Calu3 (cell line): Measurements from ENCODE around the gene NEXMIF. TPM values are rescaled to one million over a fixed set of nuclear protein-coding genes. Genes with fewer than 3 reads are reported as not detected.
"Not testable (repeated sequence)": the region's sequence is repeated elsewhere in the genome, so short reads cannot be mapped to it uniquely, and the experiment has no call there.

Experiments
- BruUV-seq: library from RNA; stranded (reverse); fragments of 400-500 nt; replicated peaks from 2 replicates; lab custom pipeline; 2021; lab: Mats Ljungman, UMichigan
- CTCF ChIA-PET: fragments of 300-600 bp; sonication (Branson Sonifier 250); formaldehyde crosslinking; loops from one replicate; lab custom pipeline; 2022; ENCODE audit warnings: antibody characterized with exemption; lab: Charles Lee
- DNase-seq: peaks from one replicate; pipeline ENCODE4 v3.0.0; 2022
- H3K27ac Mint-ChIP-seq: one replicate; pipeline ENCODE4 v1.8.0; 2022; ENCODE audit warnings: mixed read lengths; ENCODE audit not compliant: unreplicated experiment
- H3K27me3 Mint-ChIP-seq: one replicate; pipeline ENCODE4 v1.8.0; 2022; ENCODE audit warnings: mixed read lengths; ENCODE audit not compliant: unreplicated experiment
- H3K36me3 Mint-ChIP-seq: one replicate; pipeline ENCODE4 v1.8.0; 2022; ENCODE audit warnings: mild to moderate bottlenecking, moderate library complexity, mixed read lengths; ENCODE audit not compliant: insufficient read depth, unreplicated experiment
- H3K4me1 Mint-ChIP-seq: one replicate; pipeline ENCODE4 v1.8.0; 2022; ENCODE audit warnings: mild to moderate bottlenecking, low read depth, mixed read lengths; ENCODE audit not compliant: unreplicated experiment
- H3K4me3 Mint-ChIP-seq: one replicate; pipeline ENCODE4 v1.8.0; 2022; ENCODE audit warnings: mild to moderate bottlenecking, low read depth, moderate library complexity, mixed read lengths; ENCODE audit not compliant: unreplicated experiment
- H3K9me3 Mint-ChIP-seq: one replicate; pipeline ENCODE4 v1.8.0; 2022; ENCODE audit warnings: low read depth, mixed read lengths; ENCODE audit not compliant: unreplicated experiment
- CTCF ChIP-seq: fragments of 200-600 bp; IDR thresholded peaks from one replicate; pipeline ENCODE4 v1.8.0; 2022; ENCODE audit warnings: antibody characterized with exemption; ENCODE audit not compliant: unreplicated experiment
- intact Hi-C: fragments of 100-400 bp; cut with micrococcal nuclease; formaldehyde crosslinking; loops from one replicate; pipeline ENCODE4 v1.10.0; 2022; ENCODE audit not compliant: unreplicated experiment
- total RNA-seq: library from RNA; stranded (reverse); gene quantifications from 2 replicates; pipeline ENCODE4 v1.2.3, GENCODE V29; 2022

The NEXMIF gene
- total RNA-seq, 1 experiment from 2014 or later: not detected

DNA sequence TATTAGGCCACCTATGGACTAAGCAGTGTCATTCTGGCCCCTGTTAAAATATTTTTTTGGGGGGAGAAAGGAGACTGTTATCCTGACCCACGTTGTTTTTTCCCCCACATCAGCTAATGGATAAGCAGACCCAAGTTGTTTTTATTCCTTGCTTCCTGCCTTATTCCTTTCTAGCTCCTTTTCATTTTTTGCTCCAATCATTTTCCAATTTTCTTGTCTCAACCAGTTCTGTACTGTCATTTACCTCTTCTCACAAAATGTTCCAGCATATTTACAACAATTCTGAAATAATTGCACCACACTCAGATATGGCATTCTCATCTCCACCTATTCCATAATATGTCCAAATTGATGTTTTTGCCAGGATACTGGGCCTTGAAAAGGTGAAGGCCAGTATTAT is 150.3 kb downstream of the NEXMIF start:
- Mint-ChIP-seq H3K4me1 (no peaks in the 10 kb centered on the region), H3K36me3 (no peaks in the 10 kb centered on the region), H3K9me3 (peaks cover 2% of the 10 kb centered on the region), H3K27me3 (no peaks in the 10 kb centered on the region), H3K4me3 (no peak overlapping the region), H3K27ac (no peak overlapping the region)
- no peak for DNase-seq
- TF ChIP-seq CTCF: no peak
- intact Hi-C loops: no loop called here
- CTCF ChIA-PET: no interaction called here
- no TSS peak for BruUV-seq

DNA sequence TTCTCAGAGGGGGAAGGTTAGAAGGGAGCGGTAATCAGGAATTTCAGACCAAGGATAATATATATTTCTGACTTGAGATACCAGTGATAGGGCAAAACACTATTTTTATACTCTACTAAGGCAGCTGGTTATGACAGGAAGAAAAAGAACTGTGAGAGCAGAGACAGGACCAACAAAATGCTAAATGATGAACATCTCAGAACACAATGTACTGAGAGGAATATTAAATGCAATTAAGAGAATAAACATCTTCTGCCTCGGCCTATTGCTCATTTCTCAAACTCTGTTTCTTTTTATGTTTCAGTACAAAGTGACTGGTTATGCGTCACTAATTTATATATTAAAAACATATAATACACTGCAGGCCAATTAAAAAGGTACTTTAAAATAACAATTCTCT is 188.8 kb downstream of the NEXMIF start:
- intact Hi-C loops: no loop called here
- Mint-ChIP-seq H3K27me3 (no peaks in the 10 kb centered on the region), H3K27ac (no peak overlapping the region), H3K4me1 (no peaks in the 10 kb centered on the region), H3K4me3 (no peak overlapping the region), H3K36me3 (no peaks in the 10 kb centered on the region), H3K9me3 (no peaks in the 10 kb centered on the region)
- TF ChIP-seq CTCF: no peak
- no TSS peak for BruUV-seq
- CTCF ChIA-PET: no interaction called here
- DNase-seq: no peak

DNA sequence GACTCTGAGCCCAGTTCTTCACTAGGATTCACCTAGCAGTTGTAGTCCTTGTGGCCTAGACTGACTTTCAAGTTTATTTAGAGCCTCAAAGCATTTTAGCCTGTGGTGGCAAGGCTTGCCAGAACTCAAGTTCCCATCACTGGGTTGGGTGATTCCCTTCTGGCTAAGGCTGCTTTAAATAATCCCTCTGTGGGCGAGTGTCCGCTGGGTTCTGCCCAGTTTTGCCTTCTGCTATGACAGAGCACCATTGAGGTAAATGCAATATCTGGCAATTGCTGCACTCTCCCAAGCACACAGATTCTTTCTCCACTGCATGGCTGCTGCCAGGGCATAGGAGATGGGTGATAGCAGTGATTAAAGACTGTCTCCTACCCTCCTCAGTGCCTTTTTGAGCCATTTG is 220.0 kb downstream of the NEXMIF start:
- H3K4me1 Mint-ChIP-seq: no peaks in the 10 kb centered on the region
- intact Hi-C loops: no loop called here
- no peak overlapping the region for H3K4me3 Mint-ChIP-seq
- no peaks in the 10 kb centered on the region for H3K9me3 Mint-ChIP-seq
- H3K27me3 Mint-ChIP-seq: no peaks in the 10 kb centered on the region
- H3K27ac Mint-ChIP-seq: no peak overlapping the region
- BruUV-seq: no TSS peak
- DNase-seq: no peak
- no peak for TF ChIP-seq CTCF
- CTCF ChIA-PET: no interaction called here
- no peaks in the 10 kb centered on the region for H3K36me3 Mint-ChIP-seq

DNA sequence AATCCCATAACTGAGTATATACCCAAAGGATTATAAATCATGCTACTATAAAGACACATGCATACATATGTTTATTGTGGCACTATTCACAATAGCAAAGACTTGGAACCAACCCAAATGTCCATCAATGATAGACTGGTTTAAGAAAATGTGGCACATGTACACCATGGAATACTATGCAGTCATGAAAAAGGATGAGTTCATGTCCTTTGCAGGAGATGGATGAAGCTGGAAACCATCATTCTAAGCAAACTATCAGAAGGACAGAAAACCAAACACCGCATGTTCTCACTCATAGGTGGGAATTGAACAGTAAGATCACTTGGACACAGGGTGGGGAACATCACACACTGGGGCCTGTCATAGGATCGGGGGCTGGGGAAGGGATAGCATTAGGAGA is 223.9 kb downstream of the NEXMIF start:
- H3K9me3 Mint-ChIP-seq, DNase-seq, H3K27ac Mint-ChIP-seq, H3K27me3 Mint-ChIP-seq, CTCF ChIA-PET, H3K4me1 Mint-ChIP-seq, intact Hi-C loops, H3K36me3 Mint-ChIP-seq, BruUV-seq, H3K4me3 Mint-ChIP-seq: not testable (repeated sequence)

DNA sequence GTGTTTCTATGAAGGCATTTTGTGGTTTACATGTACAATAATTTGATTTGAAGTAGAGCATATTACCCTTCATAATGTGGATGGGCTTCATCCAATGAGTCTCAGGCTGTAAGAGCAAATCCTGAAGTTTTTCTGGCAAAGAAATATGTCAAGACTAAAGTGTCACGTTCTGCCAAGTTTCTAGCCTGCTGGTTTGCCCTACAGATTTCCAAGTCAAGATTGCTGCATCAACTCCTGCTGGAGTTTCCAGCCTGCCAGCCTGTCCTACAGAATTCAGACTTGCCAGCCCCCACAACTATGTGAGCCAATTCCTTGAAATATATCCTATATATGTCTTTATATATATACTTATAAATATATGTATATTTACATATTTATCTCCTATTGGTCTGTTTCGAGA is 240.8 kb downstream of the NEXMIF start:
- intact Hi-C loops: no loop called here
- TF ChIP-seq CTCF: no peak

More for the DNA sequence above, 240.8 kb downstream of the NEXMIF start:
- no peak for DNase-seq
- no TSS peak for BruUV-seq
- Mint-ChIP-seq H3K27ac (no peak overlapping the region), H3K4me1 (no peaks in the 10 kb centered on the region), H3K9me3 (peaks cover 3% of the 10 kb centered on the region), H3K4me3 (no peak overlapping the region), H3K27me3 (no peaks in the 10 kb centered on the region), H3K36me3 (no peaks in the 10 kb centered on the region)
- CTCF ChIA-PET: no interaction called here

Other genes with a start within 250 kb of the NEXMIF start
- 16.8 and 19.1 TPM in 2 replicates for gene ABCB7, start 230.8 kb upstream of the NEXMIF start, total RNA-seq